NCI-H2196 (cell line): ENCODE measurements around the gene HOXA3.
A peak's percentile ranks its signal among the peaks of the same experiment; 100 is the strongest.

ENCODE experiments used
- DNase-seq: peaks from one replicate; lab custom pipeline; 2025; ENCODE audit not compliant: unreplicated experiment; lab: John Stamatoyannopoulos, UW

HOXA3 gene

DNA sequence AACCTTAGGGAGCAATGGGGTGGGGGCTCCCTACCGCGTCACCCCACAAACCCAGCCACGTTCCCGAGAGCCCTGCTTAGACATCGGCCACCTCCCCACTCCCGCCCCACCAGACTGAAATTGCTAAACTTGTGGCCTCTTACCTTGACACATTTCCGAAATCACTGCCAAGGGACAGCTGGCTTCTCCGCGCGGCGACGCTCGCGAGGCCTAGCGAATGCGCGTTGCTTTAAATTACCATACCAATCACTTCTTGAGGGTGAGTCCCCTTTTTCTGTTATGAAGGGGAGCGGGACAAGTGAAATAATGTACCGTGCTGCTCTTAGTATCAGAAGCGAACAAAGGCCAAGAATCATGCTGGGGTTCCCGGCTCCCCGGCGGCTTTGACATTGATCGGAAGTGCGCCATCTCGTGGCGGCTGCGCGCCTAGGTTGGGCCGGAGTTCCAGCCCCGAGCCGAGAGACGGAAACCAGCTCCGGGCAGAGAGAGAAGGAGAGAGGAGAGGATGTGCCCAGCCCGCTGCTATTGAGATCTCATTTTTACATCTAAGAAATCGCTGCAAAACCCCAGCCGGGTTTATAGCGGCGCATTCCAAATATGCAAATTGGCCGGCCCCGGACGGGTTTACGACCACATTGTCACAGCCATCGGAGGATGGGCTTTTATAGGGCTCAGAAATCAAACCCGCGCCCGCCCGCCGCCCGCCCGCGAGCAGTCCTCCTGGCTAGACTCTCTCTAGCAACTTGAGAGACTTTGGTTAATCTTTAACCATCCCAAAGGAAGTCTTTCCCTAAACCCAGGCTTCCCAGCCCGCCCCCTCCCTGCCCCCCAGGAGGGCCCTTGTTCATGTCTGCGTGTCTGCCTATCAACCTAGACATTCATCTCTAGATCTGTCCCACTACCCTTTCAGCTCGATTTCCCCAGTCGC lies 27.4 kb upstream of the HOXA3 start:
- DNase-seq: no peak

DNA sequence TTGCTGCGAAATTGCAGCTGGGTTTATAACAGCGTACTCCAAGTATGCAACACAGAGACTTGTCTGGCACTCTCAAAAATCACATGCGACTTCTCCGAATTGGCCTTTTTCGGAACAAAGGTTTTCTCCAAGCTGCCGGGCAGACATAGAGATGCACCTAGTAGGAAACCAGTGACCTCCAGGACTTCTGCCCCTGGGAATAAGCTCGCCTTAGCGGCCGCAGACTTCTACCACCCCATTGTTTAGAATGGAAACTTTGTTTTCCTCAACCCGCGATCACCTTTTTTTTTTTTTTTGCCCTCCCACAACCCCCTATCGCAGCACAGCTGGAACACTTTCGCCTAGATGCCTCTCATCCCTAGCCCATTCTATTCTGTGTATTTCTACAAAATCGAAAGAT lies 26.6 kb upstream of the HOXA3 start:
- no peak for DNase-seq

DNA sequence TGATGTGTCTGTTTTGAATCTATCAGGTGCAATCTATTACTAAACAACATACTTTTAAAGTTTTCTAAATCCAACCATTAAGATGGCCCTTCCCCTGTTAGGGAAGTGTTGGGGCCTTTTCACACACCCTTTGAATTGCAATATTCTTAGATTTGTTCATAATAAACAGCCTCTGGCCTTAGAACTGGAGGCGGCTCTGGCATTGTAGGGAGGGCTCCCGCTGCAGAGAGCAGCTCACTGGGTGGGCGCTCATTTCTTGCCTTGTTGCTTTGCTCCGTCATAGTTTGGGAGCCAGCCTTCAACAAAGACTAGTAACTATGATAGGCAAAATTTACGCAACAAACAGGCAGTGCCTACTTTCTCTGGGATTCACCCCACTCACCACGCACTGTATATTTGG lies 26.0 kb upstream of the HOXA3 start:
- DNase-seq: no peak

DNA sequence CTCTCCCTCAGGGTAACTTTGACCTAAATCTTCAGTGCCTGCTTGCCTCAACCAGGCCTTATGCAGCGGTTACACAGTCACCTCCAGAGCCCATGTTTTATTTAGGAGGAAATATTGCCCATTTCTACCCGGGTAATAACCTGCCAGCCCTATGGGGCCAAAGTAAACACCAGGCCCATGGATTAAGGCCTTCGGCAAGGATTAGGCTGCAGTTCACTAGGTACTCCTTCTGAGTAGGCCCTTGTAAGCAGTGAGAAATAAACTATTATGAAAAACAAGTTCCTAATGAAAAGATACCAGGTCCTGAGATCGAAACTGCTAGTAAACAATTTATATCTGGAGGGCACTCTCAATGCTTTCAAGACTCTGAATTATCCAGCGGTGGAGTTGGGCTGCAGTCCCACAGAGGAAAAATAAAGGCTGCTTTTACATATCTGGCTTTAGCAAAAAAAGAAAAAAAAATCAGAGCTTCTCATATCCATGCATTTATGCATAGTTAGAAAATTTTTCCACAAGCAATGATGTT lies 25.5 kb upstream of the HOXA3 start:
- DNase-seq: no peak

DNA sequence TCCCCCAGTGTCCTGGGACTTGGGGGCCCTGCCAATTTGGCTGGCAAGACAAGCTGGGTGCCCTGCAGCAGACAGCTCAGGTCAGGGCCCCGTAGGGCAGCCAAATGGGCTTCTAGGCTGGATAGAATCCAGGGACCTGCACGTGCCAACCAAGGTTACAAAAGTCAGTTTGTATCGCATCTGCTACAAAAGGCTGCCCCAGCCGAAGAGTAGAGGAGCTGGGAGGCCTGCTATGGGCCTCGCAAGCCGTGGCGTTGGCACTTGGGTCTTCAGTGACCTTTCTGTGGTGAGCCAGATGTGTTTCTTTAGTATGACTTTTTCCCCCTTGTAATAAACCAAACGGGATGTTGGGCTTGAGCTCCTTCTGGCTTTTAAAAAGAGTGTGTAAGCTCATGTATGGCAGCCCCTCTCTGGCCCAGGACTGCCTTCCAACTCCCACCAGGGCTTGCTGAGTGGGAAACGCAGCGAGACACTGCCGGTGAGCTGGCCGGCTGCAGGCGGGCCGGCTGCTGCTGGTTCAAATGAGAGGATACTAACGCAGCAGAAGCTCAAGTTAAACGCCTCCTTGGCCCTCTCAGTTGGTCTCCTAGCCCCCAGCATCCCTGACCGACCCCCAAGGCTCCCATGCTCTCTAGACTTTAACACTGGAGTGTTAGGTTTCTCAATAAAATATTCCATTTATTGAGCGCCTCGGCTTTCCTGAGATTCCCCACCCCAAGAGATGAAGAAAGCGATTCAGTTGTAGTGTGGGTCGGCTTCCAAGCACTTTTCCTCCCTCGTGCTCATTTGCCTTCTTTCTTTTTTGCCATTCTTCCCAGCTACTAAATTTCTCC lies 24.8 kb upstream of the HOXA3 start:
- DNase-seq: no peak

DNA sequence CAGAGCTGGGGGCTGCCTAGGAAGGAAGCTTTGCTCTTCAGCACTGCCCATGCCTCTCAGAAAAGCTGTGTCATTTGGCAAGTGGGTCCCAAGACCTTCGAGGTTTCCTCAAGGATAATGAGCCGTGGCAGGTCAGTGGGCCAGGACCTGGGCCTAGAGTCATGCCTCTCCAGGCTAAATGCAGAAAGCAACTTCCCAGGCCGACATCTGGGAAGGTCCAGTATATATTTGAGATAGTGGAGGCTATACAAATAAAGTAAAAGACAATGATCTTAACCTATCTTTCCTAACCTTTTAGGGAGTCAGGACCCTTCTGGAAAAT lies 24.1 kb upstream of the HOXA3 start:
- DNase-seq: no peak

DNA sequence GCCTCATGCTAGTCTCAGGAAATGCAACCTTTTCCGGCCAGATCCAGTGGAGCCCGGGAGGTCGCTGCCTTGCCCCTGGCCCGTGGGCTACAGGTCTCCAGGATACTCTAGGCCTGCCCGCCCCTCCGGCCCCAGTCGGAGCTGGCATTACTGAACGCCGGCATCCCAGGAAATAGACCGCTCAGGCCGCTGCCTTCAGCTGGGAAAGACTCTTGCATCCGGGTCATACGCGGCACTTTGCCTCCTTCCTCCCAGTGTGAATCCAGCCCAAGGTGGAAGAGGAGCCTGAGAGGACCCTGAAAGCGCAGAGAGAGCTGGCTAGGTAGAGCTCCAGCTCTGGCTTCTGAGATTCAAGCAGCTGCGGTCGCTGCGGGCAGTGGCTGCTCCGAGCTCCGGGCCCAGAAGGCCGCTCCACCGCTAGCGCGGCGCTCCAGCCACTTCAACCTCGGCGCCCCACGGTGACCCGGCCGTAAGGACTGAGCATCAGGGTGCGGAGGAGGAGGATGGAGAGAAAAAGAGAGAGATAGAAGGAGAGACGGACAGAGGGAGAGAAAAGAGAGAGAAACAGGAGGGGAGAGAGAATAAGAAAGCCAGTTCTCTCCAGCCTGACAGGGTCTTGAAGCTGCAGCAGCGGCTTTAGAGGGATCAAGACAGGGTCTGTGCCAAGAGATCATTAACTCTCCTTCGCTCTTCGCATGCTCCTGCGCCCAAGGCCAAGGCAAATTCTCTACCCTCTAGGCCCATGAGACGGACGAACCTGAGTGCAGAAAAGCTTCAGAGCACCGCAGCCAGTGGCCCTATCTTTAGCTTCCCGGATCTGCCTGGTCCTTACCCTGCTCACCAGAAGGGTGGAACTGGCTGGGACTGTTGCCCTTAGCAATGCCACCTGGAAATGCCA lies 23.5 kb upstream of the HOXA3 start:
- no peak for DNase-seq

DNA sequence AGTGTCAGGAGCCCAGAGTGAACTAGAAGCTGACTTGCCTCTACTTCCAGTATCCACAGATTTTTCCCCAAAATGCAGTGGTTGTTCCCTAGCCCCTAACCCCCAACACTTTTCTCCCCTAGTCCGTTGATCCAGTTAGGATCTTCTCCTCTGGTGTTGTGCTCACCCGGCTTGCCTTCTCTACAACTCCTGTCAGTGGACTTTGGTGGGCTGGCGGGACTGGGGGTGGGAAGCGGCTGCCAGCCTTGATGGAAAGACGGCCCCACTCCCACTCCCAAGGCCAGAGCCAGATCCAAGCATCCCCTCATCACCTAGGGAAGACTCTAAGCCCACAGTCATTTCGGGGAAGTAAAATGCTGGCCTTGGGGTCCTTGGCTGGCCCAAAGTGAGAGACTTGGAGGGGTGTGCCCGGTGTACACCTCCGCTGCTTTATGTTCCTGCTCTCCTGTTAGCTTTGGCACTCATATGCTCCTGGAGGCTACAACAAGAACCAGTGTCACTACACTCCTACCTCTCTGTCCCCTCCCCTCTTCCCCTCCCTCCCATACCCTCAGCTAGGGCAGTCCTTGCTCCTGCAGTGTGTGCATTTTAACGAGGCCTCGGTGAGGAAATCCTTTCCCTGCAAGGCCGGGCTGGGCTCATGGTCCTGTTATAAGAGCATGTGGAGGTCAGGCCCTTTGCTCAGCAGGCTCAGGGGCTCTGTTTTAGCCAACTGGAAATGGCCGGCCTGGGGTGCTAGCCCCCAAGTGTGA lies 22.7 kb upstream of the HOXA3 start:
- DNase-seq: no peak

DNA sequence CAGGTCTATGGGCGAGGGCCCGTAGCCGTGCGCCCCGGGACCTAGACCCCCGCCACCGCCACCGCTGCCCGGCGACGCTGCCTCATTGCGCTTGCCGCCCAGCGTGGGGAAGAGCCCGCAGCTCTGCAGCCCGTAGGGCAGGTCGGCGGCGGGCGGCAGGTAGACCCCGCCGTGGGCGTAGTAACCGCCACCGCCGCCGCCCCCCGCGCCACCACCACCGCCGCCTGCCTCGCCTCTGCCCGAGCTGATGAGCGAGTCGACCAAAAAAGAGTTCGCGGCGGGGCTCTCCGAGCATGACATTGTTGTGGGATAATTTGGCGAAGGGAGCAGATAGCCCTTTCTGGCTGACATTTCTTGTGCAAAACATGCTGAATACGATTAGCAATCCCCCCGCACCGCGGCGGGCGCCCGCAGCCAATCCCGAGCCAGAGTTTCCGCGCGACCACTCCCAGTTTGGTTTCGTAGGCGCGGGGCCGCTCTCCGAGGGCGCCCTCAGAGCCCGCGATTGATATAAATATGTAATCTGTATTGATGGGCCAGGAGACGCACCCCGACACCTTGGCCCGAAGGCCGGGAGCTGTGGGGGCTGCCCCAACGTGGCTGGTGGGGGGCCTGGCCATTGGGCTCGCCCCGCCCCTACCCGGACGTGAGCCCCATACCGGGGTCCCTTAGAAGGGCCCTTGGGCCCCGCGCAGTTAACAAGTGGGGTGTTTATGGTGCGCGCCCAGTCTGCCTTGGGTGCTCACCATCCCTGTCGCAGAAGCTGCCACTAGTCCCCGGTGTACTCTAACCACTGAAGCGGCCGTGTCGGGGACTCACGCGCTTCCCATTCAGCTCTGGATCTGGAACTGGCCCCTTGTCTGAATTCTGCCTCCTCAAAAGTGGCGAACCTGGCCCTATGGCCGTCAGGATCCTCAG lies 21.8 kb upstream of the HOXA3 start, which contains the start of gene HOXA10:
HOXA10 (minus strand) TSS at position 365 of the 918 bp plus-strand sequence; CDS start at position 351, 14 bp downstream.
- no peak for DNase-seq

DNA sequence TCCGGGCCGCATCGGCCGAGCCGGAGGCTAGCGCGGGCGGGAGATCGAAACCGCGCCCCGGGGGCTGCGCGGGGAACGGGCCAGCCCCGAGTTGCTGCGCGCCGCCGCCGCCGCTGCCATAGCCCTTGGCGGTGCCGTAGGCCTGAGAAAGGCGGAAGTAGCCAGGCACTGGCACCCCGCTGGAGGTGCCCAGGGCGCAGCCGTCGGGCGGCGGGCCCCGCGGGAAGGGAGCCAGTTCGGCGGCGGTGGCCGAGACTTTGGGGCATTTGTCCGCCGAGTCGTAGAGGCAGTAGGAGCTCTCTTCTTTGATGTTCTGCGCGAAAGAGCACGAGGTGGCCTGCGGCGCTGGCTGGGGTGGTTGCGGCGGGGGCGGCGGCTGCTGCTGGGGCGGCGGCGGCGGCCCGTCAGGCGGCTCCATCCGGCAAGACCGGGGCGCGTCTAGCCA lies 21.1 kb upstream of the HOXA3 start:
- DNase-seq: peak; percentile 52

DNA sequence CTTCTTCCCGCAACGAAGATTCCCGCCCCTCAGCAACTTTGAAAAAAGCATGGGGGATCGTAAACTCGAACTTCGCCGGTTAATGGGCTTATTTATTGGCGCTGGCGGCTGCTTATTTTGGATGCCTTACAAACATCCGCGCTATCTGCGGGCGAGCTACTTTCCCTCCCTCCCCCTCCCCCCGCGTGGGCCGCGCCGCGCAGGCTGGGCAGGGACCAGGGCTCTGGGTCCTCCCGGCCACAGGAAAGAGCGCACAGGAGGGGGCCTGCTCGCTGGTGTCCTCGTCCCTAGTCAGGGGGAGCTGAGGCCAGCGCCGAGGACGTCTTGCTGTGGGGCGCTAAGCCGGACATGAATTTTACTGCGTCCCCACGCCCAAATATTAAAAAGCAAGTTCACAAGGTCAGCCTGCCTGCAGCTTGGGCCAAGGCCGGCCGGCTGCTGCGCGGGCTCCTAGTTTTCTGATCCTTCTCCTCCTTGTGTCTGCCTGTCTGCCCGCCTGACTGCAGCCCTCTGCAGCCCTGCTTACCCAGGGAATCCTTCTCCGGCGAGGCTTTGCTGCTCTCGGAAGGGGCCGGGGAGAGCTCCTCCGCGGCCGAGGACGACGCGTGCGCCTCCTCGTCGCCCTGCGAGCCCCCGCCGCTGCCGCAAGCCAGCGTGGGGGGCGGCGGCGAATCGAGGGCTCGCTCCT lies 20.6 kb upstream of the HOXA3 start:
- peak; percentile 28 for DNase-seq

DNA sequence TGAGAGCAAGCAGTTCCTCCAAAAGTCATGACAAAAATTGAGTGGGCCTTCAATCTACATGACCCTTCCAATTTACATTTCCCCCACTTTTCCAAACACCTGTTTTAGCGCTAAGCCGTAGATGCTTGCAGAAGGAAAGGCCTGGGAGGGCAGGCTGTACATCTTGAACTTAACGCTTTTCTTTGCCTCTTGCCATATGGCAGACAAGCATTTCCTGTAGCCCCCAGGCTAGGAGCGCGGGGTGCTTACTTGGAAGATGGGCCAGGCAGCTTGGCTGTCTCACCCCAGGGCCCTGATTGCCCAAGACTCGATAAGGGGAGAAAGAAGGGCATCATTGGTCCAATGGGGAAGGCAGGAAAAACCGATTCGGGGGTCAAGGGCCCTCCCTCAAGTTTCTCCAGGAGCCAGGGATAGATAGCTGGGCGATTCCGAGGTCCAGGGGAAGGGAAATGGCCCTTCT lies 20.0 kb upstream of the HOXA3 start:
- DNase-seq: no peak

DNA sequence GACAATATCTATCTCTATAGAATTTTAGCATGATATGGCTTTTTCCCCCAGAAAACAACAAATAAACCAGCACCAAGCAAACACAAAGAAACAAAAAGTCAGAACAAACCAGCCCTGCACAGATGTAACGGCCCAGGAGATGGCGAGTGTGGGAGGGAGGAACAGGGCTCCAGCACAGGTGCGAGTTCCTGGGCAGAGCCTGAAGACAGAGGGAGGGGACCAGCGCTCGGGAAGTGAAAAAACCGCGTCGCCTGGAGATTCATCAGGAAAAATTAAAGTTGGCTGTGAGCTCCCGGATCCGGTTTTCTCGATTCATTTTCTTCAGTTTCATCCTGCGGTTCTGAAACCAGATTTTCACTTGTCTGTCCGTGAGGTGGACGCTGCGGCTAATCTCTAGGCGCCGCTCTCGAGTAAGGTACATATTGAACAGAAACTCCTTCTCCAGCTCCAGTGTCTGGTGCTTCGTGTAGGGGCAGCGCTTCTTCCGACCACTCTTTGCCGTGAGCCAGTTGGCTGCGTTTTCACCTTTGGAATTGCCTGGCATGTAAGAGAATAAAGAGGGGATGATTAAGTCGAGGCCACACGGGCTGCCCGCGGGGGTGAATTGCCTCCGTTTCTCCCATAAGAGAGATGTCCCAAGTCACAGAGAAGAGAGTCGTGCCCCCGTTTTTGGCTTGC lies 19.4 kb upstream of the HOXA3 start:
- no peak for DNase-seq

DNA sequence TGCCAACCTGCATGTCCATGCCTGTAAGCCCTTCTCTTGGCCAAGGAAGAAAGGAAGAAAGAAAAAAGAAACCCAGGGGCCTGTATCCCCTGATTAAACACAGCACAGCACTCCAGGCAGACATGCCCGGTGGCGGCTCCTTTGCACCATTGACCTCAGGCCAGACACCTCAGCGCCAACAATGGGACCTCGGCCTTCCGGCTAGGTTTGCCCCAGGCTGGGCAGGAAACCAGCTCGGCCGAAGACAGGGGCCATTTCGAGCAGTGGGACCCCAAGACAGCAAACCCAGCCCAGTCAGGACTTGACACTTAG lies 18.9 kb upstream of the HOXA3 start:
- no peak for DNase-seq

DNA sequence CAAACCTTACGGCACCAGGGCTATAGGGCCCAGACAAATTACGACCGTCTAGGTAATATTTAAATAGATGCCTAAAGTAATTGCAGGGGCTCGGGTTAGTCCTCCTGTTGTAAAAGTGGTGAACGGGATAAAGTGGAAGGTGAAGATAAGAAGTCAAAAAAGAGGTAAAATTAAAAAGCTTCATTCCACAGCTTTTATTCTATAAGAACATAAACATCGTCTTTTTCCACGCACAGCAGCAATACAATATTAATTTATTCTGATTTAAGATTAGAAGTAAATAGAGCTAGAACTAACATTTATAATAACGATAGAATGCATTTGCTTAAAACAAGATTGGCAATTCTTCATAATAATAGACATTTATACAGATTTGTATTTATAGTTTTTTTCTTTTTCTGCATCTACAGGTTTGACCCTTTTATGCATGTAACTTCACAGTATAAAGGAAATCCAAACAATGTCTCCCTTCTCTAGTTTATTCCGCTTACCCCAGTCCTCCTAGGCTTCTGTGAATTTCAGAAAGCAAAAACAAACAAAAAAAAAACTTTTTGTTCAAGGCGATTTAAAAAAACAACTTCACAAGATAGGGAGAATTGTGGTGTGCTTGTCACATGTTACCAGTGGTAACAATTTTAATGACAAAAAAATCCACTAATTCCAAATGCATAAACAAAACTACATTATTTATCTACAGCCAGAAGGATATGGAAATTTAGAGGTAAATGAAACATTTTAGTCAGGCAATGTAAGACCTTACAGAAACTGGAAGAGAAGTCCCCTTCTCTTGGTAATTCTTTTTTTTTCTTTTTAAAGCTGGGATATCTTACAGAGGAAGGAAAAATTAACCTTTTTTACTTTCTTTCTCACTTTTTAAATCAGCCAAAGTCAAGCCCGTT lies 18.3 kb upstream of the HOXA3 start:
- no peak for DNase-seq

DNA sequence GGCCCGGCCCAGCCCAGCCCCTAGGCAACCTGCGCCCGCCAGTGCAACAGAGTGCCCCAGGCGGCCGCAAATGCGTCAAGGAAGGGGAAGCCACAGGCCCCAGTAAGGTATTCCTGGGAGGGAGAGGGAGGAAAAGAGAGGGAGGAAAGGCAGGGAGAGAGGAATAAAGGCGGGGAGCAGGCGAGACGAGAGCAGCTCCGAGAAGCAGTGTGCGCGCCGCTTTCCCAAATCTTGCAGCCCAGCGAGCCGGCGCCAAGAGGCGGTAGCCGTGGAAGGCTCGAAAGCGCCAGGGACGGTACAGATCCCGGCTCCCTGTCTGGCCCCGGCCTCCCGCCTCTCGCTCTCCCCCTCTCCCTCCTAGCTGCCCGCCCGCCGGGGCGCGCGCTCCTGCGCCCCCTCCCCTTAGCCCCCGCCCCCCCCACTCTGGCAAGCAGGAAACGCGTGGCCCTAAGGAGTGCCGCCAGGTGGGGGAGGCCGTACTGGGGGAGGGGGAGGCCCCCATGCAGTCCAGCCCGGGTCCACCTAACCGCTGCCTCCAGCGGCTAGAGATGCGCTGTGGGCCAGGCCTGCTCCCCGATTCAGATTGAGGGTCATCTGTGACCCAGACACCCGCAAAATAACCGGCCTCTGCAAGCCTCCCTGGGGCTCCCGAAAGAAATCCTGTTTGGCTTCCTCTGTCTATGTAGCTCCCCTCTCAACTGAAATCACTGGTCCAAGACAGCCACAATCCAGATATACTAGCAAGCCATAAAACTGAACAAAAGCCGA lies 17.5 kb upstream of the HOXA3 start:
- DNase-seq: no peak
